Measurements from ENCODE around the gene ZNF773.

DNA sequence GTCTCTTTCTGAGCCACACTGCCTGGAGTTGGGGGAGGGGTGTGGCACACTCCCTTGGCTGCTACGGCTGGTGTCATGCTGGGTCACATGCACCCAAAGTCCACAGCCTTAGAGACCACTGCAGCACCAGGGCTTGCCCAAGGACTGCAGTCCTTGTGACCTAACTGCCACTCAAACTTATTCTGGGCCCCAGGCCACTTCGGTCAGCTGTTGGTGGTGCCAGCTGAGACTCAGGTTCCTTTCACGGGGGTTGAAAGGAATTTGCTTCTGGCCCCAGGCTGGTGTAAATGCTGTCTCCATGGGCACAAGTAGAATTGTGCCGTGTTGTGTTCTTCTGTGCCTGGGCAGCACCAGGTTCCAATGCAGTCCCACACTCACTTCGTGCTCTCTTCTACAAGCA, 33.2 kb upstream of the ZNF773 start:
- TF ChIP-seq, protein P1, sequence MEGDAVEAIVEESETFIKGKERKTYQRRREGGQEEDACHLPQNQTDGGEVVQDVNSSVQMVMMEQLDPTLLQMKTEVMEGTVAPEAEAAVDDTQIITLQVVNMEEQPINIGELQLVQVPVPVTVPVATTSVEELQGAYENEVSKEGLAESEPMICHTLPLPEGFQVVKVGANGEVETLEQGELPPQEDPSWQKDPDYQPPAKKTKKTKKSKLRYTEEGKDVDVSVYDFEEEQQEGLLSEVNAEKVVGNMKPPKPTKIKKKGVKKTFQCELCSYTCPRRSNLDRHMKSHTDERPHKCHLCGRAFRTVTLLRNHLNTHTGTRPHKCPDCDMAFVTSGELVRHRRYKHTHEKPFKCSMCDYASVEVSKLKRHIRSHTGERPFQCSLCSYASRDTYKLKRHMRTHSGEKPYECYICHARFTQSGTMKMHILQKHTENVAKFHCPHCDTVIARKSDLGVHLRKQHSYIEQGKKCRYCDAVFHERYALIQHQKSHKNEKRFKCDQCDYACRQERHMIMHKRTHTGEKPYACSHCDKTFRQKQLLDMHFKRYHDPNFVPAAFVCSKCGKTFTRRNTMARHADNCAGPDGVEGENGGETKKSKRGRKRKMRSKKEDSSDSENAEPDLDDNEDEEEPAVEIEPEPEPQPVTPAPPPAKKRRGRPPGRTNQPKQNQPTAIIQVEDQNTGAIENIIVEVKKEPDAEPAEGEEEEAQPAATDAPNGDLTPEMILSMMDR (IDR thresholded peaks at IDR 0.05): no peak
- no peak for TF ChIP-seq POLR2A (IDR thresholded peaks at IDR 0.05; ENCODE audit: low read depth)
- TF ChIP-seq POLR2AphosphoS5 (IDR thresholded peaks at IDR 0.05): no peak
